Endothelial cell of umbilical vein (primary cell): Measurements from ENCODE around the gene ATP13A5. TPM values are rescaled to one million over a fixed set of nuclear protein-coding genes. Genes with fewer than 3 reads are reported as not detected.
A peak's percentile ranks its signal among the peaks of the same experiment; 100 is the strongest.

Source experiments
- BruUV-seq: library from RNA; stranded (reverse); fragments of 400-500 nt; replicated peaks from 2 replicates; lab custom pipeline; 2021; lab: Mats Ljungman, UMichigan
- CTCF ChIA-PET: fragments of 300-600, 350-600 bp; sonication (Branson Sonifier 250); formaldehyde crosslinking; loops from one replicate; lab custom pipeline; 2021; ENCODE audit warnings: antibody characterized with exemption, inconsistent platforms; lab: Charles Lee
- POLR2A ChIA-PET: fragments of 300-600, 350-600 bp; sonication (Branson Sonifier 250); formaldehyde crosslinking; loops from one replicate; lab custom pipeline; 2021; ENCODE audit warnings: antibody characterized with exemption, inconsistent platforms; lab: Charles Lee
- DNase-seq: peaks from one replicate; pipeline ENCODE4 v3.0.0-alpha.2; 2011; ENCODE audit warnings: low read depth, low spot score
- FAIRE-seq: peaks from 2 replicates; lab custom pipeline; 2011; peaks lifted over from hg19 to GRCh38; lab: Jason Lieb, UNC
- H2AFZ ChIP-seq: 2 replicates; pipeline ENCODE4 v1.6.0; 2012; ENCODE audit warnings: low read depth, low read length, control low read depth, inconsistent platforms
- H3K27ac ChIP-seq: 2 replicates; pipeline ENCODE4 v1.5.1; 2011; ENCODE audit warnings: low read depth, mild to moderate bottlenecking, control low read depth, low read length, moderate library complexity; ENCODE audit not compliant: insufficient read depth
- H3K27me3 ChIP-seq, 2 experiments: 2 replicates each; pipeline versions ENCODE4 v1.6.0 to v1.6.1; 2011; ENCODE audit warnings: low read length in 2 of 2, mixed read lengths in 1 of 2; ENCODE audit not compliant: control insufficient read depth in 2 of 2, insufficient read depth in 2 of 2
- H3K36me3 ChIP-seq, 2 experiments: 2 replicates in 1 of 2; 3 replicates in 1 of 2; pipeline ENCODE4 v1.5.1; 2011; ENCODE audit warnings: low read length in 2 of 2, mild to moderate bottlenecking in 1 of 2, moderate library complexity in 1 of 2; ENCODE audit not compliant: control insufficient read depth in 2 of 2, insufficient read depth in 2 of 2; ENCODE audit errors: extremely low read depth in 1 of 2
- H3K4me1 ChIP-seq: 3 replicates; pipeline ENCODE4 v1.5.1; 2011; ENCODE audit warnings: mild to moderate bottlenecking, low read length; ENCODE audit not compliant: control insufficient read depth, insufficient read depth; ENCODE audit errors: extremely low read depth
- H3K4me2 ChIP-seq: 2 replicates; pipeline ENCODE4 v1.6.1; 2011; ENCODE audit warnings: low read length, control low read depth, mixed read lengths; ENCODE audit not compliant: insufficient read depth
- H3K4me3 ChIP-seq, 3 experiments: fragments of 200-600 bp in 1 of 3; sonication (generic), shearing (Covaris generic) in 1 of 3; replicated peaks in 1 of 3; 2 replicates each; pipeline ENCODE4 v1.5.1; 2011 to 2016; ENCODE audit warnings: control low read depth in 3 of 3, low read length in 3 of 3, mild to moderate bottlenecking in 2 of 3, inconsistent platforms in 1 of 3, low read depth in 1 of 3, moderate library complexity in 1 of 3; ENCODE audit not compliant: insufficient read depth in 1 of 3
- H3K79me2 ChIP-seq: 2 replicates; pipeline ENCODE4 v1.6.0; 2012; ENCODE audit warnings: low read length, inconsistent platforms; ENCODE audit not compliant: control insufficient read depth, insufficient read depth
- H3K9ac ChIP-seq: replicated peaks from 2 replicates; pipeline ENCODE3; 2011; ENCODE audit warnings: low read length, control low read depth; ENCODE audit not compliant: insufficient read depth; ENCODE audit errors: extremely low read depth
- H3K9me1 ChIP-seq: replicated peaks from 3 replicates; pipeline ENCODE4 v1.6.0; 2011; ENCODE audit warnings: mild to moderate bottlenecking, low read length; ENCODE audit not compliant: control insufficient read depth, insufficient read depth; ENCODE audit errors: extremely low read depth
- H3K9me3 ChIP-seq: replicated peaks from 2 replicates; pipeline ENCODE4 v1.5.1; 2012; ENCODE audit warnings: low read length, inconsistent platforms; ENCODE audit not compliant: control insufficient read depth, insufficient read depth
- H4K20me1 ChIP-seq: replicated peaks from 2 replicates; pipeline ENCODE3; 2011; ENCODE audit warnings: mild to moderate bottlenecking, low read length; ENCODE audit not compliant: control insufficient read depth, insufficient read depth; ENCODE audit errors: extremely low read depth
- CTCF ChIP-seq, 2 donors: IDR thresholded peaks; 1 replicate in 1 of 2; 2 replicates in 1 of 2; pipeline ENCODE4 v1.5.1; 2011; ENCODE audit warnings: low read length in 2 of 2, mild to moderate bottlenecking in 2 of 2, moderate library complexity in 2 of 2, control low read depth in 1 of 2, inconsistent platforms in 1 of 2, low read depth in 1 of 2; ENCODE audit not compliant: insufficient read depth in 1 of 2; ENCODE audit errors: extremely low read depth in 1 of 2
- FOS ChIP-seq: IDR thresholded peaks from 2 replicates; pipeline ENCODE4 v1.6.1; 2011; ENCODE audit warnings: mild to moderate bottlenecking, low read length, moderate library complexity, borderline replicate concordance; ENCODE audit not compliant: insufficient read depth
- JUN ChIP-seq: IDR thresholded peaks from 2 replicates; pipeline ENCODE4 v1.6.1; 2011; ENCODE audit warnings: borderline replicate concordance, low read depth; ENCODE audit not compliant: insufficient read length, insufficient read depth
- MAX ChIP-seq: IDR thresholded peaks from 2 replicates; pipeline ENCODE4 v1.6.1; 2011; ENCODE audit not compliant: insufficient read depth, insufficient read length
- MYC ChIP-seq: IDR thresholded peaks from one replicate; pipeline ENCODE4 v1.6.1; 2011; ENCODE audit warnings: mild to moderate bottlenecking, low read depth, low read length
- POLR2A ChIP-seq: IDR thresholded peaks from 2 replicates; pipeline ENCODE4 v1.6.1; 2012; ENCODE audit warnings: low read depth, mild to moderate bottlenecking, control low read depth, low read length
- POLR2AphosphoS5 ChIP-seq: IDR thresholded peaks from 2 replicates; pipeline ENCODE4 v1.6.1; 2012; ENCODE audit warnings: low read depth, mild to moderate bottlenecking, control low read depth, low read length, moderate library complexity; ENCODE audit not compliant: insufficient read depth
- dilution Hi-C: fragments of 300-500 bp; cut with MboI; formaldehyde crosslinking; loops from one replicate; pipeline ENCODE4 v1.15.0; 2019; ENCODE audit warnings: low sequenced_read_pairs; ENCODE audit not compliant: extremely low pct_ligation_motif_present
- intact Hi-C: fragments of 100-400 bp; cut with micrococcal nuclease; formaldehyde crosslinking; loops from one replicate; pipeline ENCODE4 v1.10.0; 2022
- polyA plus RNA-seq, 4 experiments: library from polyadenylated mRNA; depleted of rRNA in 3 of 4; stranded (reverse) in 3 of 4; unstranded in 1 of 4; fragments of >200 nt; gene quantifications; 2 replicates each; pipeline versions ENCODE4 v1.2.1 to v1.2.3, GENCODE V29; 2011 to 2012; ENCODE audit warnings: missing spikeins in 1 of 4
- total RNA-seq: library from RNA; stranded (reverse); gene quantifications from 2 replicates; pipeline ENCODE4 v1.2.3, GENCODE V29; 2021

ATP13A5 gene
- total and polyA plus RNA-seq, 2 donors (not counting 3 experiments of a cell fraction or from before 2014, with no cell fraction given): not detected

- no peak for FAIRE-seq
- POLR2A ChIA-PET: no interaction called here
Measured at GRCh38 chr3:193229851-193230420, 148.6 kb downstream of the ATP13A5 start.

More at GRCh38 chr3:193229851-193230420, 148.6 kb downstream of the ATP13A5 start:
- Histone ChIP-seq H3K36me3 (no peaks in the 10 kb centered on the region), H3K9ac (no peak overlapping the region), H3K9me3 (no peaks in the 10 kb centered on the region), H3K4me1 (no peaks in the 10 kb centered on the region), H3K4me3 (no peak overlapping the region), H3K27ac (no peak overlapping the region), H3K27me3 (peaks cover 0 to 2% of the 10 kb centered on the region in 2 experiments), H4K20me1 (no peaks in the 10 kb centered on the region), H3K4me2 (no peak overlapping the region), H3K79me2 (no peaks in the 10 kb centered on the region), H3K9me1 (no peaks in the 10 kb centered on the region), H2AFZ (no peak overlapping the region)
- intact Hi-C loops: no loop called here
- no peak for TF ChIP-seq POLR2AphosphoS5
- no peak for TF ChIP-seq MYC
- no peak for TF ChIP-seq MAX
- TF ChIP-seq CTCF (IDR thresholded peaks at IDR 0.05; ENCODE audit: extremely low read depth in 1 of 2, insufficient read depth in 1 of 2, low read depth in 1 of 2, low read length in 2 of 2): no peak
- TF ChIP-seq JUN: no peak
- TF ChIP-seq POLR2A: no peak
- TF ChIP-seq FOS: no peak
- peak; percentile 75 for DNase-seq
- no TSS peak for BruUV-seq
- dilution Hi-C loops: no loop called here
- CTCF ChIA-PET: interaction anchor here (1.2 kb wide), 1 partner anchor 10 kb away, joined by 3 read pairs; no protein-coding TSS in a partner anchor
